ENCODE measurements around the gene PPP1R13B. TPM values are rescaled to one million over a fixed set of nuclear protein-coding genes. Genes with fewer than 3 reads are reported as not detected.
A peak's percentile ranks its signal among the peaks of the same experiment; 100 is the strongest.

Gene PPP1R13B
- total and polyA plus RNA-seq, 12 donors = 9.6 to 42.4 (median 22.6) TPM

DNA sequence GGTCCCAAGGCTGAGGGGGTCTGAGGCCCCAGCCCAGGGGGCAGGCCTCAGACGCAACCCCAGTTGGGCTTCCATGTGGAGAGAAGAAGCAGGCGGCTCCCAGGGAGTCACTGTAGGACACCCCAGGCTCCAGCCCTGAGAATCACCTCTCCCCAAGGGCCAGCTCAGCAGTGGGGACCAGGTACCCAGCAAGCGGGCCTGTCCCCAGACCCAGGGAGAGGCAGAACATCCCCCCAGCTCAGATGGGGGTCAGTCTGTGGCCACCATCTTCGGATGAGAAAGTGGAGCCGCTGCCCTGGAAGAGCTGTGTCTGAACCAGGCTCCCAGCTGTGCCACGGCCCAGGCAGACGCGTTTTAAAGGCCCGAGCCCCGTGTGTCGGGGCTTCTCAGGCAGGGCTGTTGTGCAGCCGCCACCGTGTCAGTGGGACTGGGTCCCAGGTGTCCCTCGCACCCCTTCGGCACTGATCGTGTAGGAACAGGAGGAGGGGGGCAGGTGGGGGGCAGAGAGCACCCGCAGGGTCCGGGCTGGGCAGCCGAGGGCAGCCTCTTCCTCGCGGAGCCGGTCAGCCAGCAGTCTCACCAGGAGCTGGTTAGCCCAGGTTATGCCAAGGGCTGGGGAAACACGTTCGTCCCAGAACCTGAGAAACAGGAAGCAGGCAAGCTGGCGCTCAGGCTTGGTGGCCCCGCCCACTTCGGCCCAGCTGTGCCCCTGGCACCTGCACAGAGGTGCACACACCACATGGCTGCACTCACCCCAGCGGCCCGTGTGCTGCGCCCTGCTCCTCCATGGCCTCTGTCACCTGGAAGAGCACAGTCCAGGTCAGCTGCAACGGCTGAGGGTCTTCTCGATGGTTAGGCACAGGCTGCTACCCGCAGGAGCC, 148.8 kb downstream of the PPP1R13B start:
- Histone ChIP-seq H3K27ac (peak overlapping the region in 2 of 5 donors; percentile 18 to 25), H3K36me3 (replicated peaks in 1 of 2) (peaks cover 0 to 48% of the 10 kb centered on the region in 2 donors), H3K4me1 (replicated peaks in 1 of 2) (peaks cover 14 to 38% of the 10 kb centered on the region in 2 donors), H3K4me3 (no peak overlapping the region), H3K27me3 (no peaks in the 10 kb centered on the region), H3K9me3 (replicated peaks in 1 of 3) (no peaks in the 10 kb centered on the region)
- intact Hi-C loops (cut with DNase I) = no loop called here
- TF ChIP-seq, protein P1, sequence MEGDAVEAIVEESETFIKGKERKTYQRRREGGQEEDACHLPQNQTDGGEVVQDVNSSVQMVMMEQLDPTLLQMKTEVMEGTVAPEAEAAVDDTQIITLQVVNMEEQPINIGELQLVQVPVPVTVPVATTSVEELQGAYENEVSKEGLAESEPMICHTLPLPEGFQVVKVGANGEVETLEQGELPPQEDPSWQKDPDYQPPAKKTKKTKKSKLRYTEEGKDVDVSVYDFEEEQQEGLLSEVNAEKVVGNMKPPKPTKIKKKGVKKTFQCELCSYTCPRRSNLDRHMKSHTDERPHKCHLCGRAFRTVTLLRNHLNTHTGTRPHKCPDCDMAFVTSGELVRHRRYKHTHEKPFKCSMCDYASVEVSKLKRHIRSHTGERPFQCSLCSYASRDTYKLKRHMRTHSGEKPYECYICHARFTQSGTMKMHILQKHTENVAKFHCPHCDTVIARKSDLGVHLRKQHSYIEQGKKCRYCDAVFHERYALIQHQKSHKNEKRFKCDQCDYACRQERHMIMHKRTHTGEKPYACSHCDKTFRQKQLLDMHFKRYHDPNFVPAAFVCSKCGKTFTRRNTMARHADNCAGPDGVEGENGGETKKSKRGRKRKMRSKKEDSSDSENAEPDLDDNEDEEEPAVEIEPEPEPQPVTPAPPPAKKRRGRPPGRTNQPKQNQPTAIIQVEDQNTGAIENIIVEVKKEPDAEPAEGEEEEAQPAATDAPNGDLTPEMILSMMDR (IDR thresholded peaks at IDR 0.05) = no peak
- no peak for TF ChIP-seq POLR2A (IDR thresholded peaks at IDR 0.05)
- DNase-seq = peak in 2 of 7 donors; percentile 29 to 55
- 84 to 91% (median 89%) methylated on average over 11 to 33 of the region's 33 CpGs for WGBS, 4 donors

DNA sequence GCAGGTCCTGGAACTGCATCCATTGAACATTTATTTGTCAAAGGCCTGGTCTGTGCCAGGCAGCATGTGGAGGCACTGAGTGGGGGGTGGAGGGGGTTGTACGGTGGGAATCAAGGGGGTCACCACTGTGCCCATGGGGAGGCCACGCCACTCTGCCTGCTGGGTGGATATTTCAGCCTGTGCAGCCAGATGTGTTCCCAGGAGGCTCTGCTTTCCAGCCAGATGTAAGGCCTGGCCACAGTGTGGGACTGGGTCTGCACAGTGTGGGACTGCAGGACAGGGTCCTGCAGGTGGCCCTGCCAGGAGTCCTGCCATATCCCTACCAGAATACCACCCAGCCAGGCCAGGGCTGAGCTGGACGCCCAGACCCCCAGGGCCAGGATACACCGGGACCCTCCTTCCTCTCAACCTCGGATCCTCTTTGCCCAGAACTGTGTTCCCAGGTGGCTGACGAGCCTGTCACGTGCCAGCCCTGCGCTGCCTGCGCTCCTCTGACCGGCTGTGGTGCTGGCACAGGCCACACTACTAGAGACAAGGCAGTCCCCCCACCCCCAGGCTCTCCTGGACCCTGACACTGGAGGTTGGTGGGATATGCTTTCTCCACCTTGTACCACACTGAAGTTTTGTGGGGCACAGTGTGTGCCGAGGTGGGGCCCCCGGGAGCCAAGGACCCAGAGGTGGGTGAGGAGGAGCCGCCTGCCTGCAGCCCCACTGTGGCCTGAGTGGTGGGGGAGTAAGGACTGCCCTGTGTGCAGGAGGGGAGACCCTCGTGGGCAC, 149.6 kb downstream of the PPP1R13B start:
- TF ChIP-seq, protein P1 (IDR thresholded peaks at IDR 0.05) = no peak
- no peak for TF ChIP-seq POLR2A (IDR thresholded peaks at IDR 0.05)
- Histone ChIP-seq H3K4me3 (no peak overlapping the region), H3K27me3 (no peaks in the 10 kb centered on the region), H3K27ac (peak overlapping the region in 2 of 5 donors; percentile 40 to 57), H3K9me3 (replicated peaks in 1 of 3) (no peaks in the 10 kb centered on the region), H3K36me3 (replicated peaks in 1 of 2) (peaks cover 0 to 50% of the 10 kb centered on the region in 2 donors), H3K4me1 (replicated peaks in 1 of 2) (peaks cover 14 to 38% of the 10 kb centered on the region in 2 donors)
- intact Hi-C loops (cut with DNase I) = no loop called here
- DNase-seq = no peak
- WGBS, 4 donors = 69 to 88% (median 85%) methylated on average over 4 to 14 of the region's 14 CpGs; no CpG with 5 or more reads in 1 of the 4 donors

- TF ChIP-seq POLR2A (IDR thresholded peaks at IDR 0.05) = no peak
- TF ChIP-seq, protein P1 (IDR thresholded peaks at IDR 0.05) = no peak
- WGBS, 4 donors = 36 to 55% (median 48%) methylated on average over 3 of the region's 3 CpGs
- DNase-seq = peak in 1 of 7 donors; percentile 9
- intact Hi-C loops (cut with DNase I) = no loop called here
- Histone ChIP-seq H3K36me3 (replicated peaks in 1 of 2) (peaks cover 0 to 49% of the 10 kb centered on the region in 2 donors), H3K9me3 (replicated peaks in 1 of 3) (no peaks in the 10 kb centered on the region), H3K27me3 (no peaks in the 10 kb centered on the region), H3K4me1 (replicated peaks in 1 of 2) (peaks cover 14 to 38% of the 10 kb centered on the region in 2 donors), H3K27ac (peak overlapping the region in 2 of 5 donors; percentile 40 to 57), H3K4me3 (no peak overlapping the region)
Observed at GRCh38 chr14:103697206-103697602, 150.2 kb downstream of the PPP1R13B start.

Measured in adrenal gland (tissue), 12 donors.